ENCODE data around the gene NPC1.
A peak's percentile ranks its signal among the peaks of the same experiment; 100 is the strongest.
"Not testable (repeated sequence)": the region's sequence is repeated elsewhere in the genome, so short reads cannot be mapped to it uniquely, and the experiment has no call there.

Gene NPC1

GRCh38 chr18:23577521-23577920, 8.8 kb downstream of the NPC1 start:
- DNase-seq = not testable (repeated sequence)

GRCh38 chr18:23575309-23575651, 11.0 kb downstream of the NPC1 start:
- DNase-seq = no peak

DNA sequence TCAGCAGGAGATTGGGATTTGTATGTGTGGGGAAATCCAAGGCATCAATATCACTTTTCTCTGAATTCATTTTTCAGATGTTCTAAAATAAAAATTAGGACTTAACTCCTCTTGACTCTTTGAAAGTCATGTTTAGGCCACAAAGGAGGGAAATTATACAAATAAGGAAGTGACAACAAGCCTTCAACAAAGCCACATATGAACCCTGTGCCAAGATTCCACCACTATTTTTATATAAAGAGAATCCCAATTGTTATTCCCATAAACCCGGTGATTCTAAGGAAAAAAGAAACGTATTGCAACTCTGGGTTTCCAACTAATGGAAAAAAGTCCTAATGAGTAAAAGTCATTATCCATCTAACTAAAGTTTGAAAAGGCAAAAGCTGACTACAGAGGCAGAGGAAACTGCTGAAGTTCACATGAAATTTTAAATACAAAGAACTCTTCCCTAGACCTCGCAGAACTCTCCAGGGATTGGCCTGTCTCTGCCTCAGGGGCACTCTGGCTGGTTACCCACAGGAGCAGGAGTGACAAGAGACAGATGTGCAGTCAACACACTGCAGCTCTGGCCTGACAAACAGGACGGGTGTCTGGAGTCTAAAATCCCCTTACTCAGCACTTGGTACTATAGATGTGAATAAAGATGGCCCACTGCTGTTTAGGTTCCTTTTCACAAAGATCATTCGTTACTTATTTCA, 11.5 kb downstream of the NPC1 start:
- no peak for DNase-seq

- peak in 2 of 51 donors; percentile 23 to 24 for DNase-seq
These were observed 12.5 kb downstream of the NPC1 start for GRCh38 chr18:23573626-23574431.

DNA sequence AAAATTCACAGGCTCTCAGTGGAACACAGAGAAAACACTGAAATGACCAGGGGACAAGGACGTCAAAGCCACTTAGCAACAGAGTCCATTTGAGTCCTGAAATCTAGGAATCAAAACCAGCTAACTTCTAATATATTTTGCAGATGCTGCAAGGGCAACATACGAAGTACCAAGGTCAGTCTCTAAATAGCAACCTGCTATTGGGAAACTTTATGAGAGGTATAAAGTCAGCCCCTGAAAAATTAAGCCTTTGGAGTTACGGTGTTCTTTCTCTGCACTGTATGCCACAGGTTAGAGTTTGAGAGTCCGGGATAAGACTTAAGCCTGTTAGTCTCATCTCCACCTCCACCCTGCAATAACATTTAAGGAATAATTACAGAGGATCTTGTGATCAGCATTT, 13.3 kb downstream of the NPC1 start:
- DNase-seq = no peak

DNA sequence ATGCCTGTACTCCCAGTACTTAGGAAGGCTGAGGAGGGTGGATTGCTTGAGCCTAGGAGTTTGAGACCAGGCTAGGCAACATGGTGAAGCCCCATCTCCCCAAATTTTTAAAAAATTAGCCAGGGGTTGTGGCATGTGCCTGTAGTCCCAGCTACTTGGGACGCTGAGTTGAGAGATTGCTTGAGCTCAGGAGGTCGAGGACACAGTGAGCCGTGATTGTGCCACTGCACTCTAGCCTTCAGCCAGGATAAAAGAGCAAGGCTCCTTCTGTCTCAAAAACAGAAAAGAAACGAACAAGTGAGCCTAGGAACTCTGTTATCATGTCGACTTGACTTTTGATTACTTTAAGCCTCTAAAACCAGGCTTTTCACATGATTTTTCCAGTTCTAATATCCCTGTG, 13.7 kb downstream of the NPC1 start:
- DNase-seq = no peak

GRCh38 chr18:23572012-23572411, 14.3 kb downstream of the NPC1 start:
- DNase-seq = no peak

DNA sequence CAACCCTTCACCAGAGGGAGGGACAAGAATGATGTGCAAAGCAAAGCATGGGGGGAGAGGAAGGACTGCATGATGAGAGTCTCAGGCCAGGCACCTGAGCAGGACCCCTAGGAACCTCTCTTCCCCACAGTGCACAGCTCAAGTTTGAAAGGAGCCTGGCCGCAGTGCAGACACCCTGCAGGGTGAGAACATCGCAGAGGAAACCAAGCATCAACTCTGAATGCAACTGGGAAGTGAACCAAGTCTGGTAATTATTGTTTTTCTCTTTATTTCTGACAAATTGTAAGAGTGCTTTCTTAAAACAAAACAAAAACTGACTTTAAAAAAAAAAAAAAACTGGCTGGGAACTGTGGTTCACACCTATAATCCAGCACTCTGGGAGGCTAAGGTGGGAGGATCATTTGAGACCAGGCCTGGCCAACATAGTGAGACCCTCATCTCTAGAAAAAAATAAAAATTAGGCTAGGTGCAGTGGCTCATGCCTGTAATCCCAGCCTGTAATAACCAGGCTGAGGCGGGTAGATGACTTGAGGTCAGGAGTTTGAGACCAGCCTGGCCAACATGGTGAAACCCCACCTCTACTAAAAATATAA, 15.3 kb downstream of the NPC1 start:
- no peak for DNase-seq

GRCh38 chr18:23569299-23570063, 16.8 kb downstream of the NPC1 start:
- no peak for DNase-seq

- no peak for DNase-seq
These were observed 17.8 kb downstream of the NPC1 start for GRCh38 chr18:23568281-23569138.

DNA sequence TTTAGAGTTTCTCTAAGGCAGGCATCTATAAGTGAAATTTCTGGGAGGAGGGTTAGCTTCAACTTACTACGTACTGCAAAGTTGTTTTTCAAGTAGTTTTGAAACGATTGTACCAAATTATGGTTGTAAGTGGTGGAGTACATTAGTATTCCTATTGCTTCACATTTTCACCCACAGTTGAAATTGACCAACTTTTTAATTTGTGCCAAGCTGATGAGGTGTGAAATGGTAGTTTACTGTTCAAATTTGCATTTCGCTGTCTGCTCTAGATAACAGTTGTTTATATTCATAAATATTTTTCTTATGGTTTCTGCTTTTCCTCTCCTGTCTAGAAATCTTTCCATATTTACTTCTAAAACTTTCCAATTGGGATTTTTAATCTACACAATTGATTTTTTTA, 18.6 kb downstream of the NPC1 start:
- no peak for DNase-seq

DNA sequence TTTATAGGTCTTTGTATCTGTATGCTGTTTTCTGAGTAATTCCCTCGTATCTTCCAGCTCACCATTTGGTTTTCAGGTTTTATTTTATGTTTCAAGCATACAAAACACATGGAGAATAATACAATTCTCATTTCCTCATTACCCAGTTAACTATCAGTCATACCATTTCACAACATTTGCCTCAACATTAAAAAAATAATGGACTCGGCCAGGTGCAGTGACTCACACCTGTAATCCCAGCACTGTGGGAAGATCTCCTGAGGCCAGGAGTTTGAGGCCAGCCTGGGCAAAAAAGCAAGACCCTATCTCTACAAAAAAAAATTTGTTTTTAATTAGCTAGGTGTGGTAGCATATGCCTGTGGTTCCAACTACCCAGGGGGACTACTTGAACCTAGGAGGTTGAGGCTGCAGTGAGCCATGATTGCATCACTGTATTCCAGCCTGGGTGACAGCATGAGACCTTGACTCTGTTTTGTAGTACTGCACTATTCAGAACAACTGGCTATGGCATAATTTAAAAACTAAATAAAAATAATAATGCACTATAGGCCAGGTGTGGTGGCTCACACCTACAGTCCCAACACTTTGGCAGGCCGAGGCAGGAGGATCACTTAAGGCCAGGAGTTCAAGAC, 20.3 kb downstream of the NPC1 start:
- no peak for DNase-seq

GRCh38 chr18:23563377-23564043, 22.8 kb downstream of the NPC1 start:
- DNase-seq = no peak

DNA sequence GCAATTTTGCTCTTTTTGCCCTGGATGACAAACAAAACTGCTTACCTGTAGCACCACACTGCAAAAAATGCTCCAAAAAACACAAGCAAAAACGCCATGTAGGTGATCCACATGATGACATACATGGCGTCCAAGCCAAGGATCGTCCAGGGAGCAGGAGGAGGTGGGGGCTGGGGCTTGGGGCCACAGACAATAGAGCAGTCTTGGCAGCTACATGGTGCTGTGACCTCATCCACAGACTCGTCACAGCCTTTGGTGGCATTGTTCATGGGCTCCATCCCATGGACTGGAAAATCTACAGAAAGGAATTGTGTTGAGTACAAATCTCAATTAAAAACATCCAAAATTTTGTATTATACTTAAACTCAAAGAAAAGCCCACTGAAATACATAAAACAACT, 26.1 kb downstream of the NPC1 start:
- DNase-seq = peak in 32 of 51 donors; percentile 8 to 80 (median 50)

- DNase-seq = not testable (repeated sequence)
These were observed 28.8 kb downstream of the NPC1 start for GRCh38 chr18:23557511-23557910.

GRCh38 chr18:23556145-23556780, 30.0 kb downstream of the NPC1 start:
- DNase-seq = no peak

DNA sequence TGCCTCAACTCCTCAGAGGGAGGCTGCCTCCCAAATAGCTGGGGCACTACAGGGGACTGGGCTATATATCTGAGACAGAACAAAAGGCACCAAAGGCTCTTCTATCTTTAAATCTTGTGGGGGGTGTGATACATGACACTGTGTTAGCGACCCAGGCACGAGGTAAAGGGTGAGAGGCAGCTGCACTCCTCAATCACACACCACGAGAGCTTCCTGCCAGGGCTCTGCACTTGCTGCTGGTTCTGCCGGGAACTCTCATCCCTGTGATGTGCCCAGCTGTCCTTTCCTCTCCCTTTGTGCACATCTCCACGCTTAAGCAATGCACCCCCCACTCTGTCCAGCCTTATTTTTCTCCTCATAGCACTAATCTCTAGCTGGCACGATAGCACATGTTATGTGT, 32.4 kb downstream of the NPC1 start:
- no peak for DNase-seq

- DNase-seq = no peak
These were observed 33.8 kb downstream of the NPC1 start for GRCh38 chr18:23552505-23552904.

DNA sequence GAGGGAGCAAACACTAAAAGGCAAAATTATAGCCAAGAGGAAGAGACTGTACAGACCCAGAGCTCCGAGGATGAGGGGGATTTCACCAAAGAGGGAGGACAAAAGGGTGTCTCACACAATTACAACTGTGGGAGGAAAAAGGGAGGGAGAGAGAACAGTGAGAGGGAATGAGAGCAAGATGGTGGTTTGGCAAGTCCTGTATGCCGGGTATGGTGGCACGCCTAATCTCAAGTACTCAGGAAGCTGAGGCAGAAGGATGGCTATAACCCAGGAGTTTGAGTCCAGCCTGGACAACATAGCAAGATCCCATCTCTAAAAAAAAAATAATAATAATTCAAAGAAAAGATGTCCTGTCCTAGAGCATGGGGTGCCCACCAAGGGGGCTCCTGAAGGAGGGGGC, 34.3 kb downstream of the NPC1 start:
- no peak for DNase-seq

All from hypothalamus (tissue), 51 donors.